Fibroblast of lung (primary cell): ENCODE results near the gene ANKS1A. TPM values are rescaled to one million over a fixed set of nuclear protein-coding genes. Genes with fewer than 3 reads are reported as not detected.
"Not testable (repeated sequence)": the region's sequence is repeated elsewhere in the genome, so short reads cannot be mapped to it uniquely, and the experiment has no call there.

ENCODE experiments used
- DNase-seq, 2 donors: peaks; one replicate each; pipeline versions ENCODE4 v3.0.0 to v3.0.0-alpha.2; 2010; ENCODE audit warnings: low read depth in 2 of 2
- H2AFZ ChIP-seq: 2 replicates; pipeline ENCODE4 v1.5.1; 2012; ENCODE audit warnings: low read length, control low read depth, inconsistent platforms
- H3K27ac ChIP-seq: 2 replicates; pipeline ENCODE4 v1.5.1; 2011; ENCODE audit warnings: low read length, control low read depth; ENCODE audit not compliant: insufficient read depth
- H3K27me3 ChIP-seq: 2 replicates; pipeline ENCODE4 v1.5.1; 2011; ENCODE audit warnings: mild to moderate bottlenecking, low read length; ENCODE audit not compliant: control insufficient read depth, insufficient read depth
- H3K36me3 ChIP-seq: 2 replicates; pipeline ENCODE4 v1.5.1; 2011; ENCODE audit warnings: low read length; ENCODE audit not compliant: control insufficient read depth, insufficient read depth
- H3K4me1 ChIP-seq: 2 replicates; pipeline ENCODE4 v1.5.1; 2011; ENCODE audit warnings: low read length; ENCODE audit not compliant: control insufficient read depth, insufficient read depth; ENCODE audit errors: extremely low read depth
- H3K4me2 ChIP-seq: 2 replicates; pipeline ENCODE4 v1.5.1; 2011; ENCODE audit warnings: low read length, control low read depth; ENCODE audit not compliant: insufficient read depth; ENCODE audit errors: extremely low read depth
- H3K4me3 ChIP-seq, 4 experiments: fragments of 200-600 bp in 1 of 4; sonication (generic) in 1 of 4; replicated peaks in 1 of 4; 2 replicates each; pipeline ENCODE4 v1.5.1; 2011 to 2016; ENCODE audit warnings: low read length in 4 of 4, low read depth in 3 of 4, mild to moderate bottlenecking in 3 of 4, control low read depth in 2 of 4, inconsistent platforms in 1 of 4, mixed read lengths in 1 of 4; ENCODE audit not compliant: insufficient read depth in 1 of 4; ENCODE audit errors: control extremely low read depth in 1 of 4
- H3K79me2 ChIP-seq: 2 replicates; pipeline ENCODE4 v1.5.1; 2012; ENCODE audit warnings: mild to moderate bottlenecking, low read length, inconsistent platforms; ENCODE audit not compliant: control insufficient read depth, insufficient read depth
- H3K9ac ChIP-seq: 2 replicates; pipeline ENCODE4 v1.5.1; 2011; ENCODE audit warnings: mild to moderate bottlenecking, low read length, control low read depth; ENCODE audit not compliant: insufficient read depth
- H3K9me3 ChIP-seq: 2 replicates; pipeline ENCODE4 v1.5.1; 2012; ENCODE audit warnings: low read depth, low read length; ENCODE audit not compliant: control insufficient read depth, insufficient read depth
- H4K20me1 ChIP-seq: 2 replicates; pipeline ENCODE4 v1.5.1; 2011; ENCODE audit warnings: low read length; ENCODE audit not compliant: control insufficient read depth, insufficient read depth; ENCODE audit errors: extremely low read depth
- CTCF ChIP-seq, 2 donors: IDR thresholded peaks in 1 of 2; conservative IDR thresholded peaks in 1 of 2; 1 replicate in 1 of 2; 2 replicates in 1 of 2; pipeline ENCODE4 v1.5.1; 2011 to 2012; ENCODE audit warnings: low read length in 2 of 2, control low read depth in 1 of 2, inconsistent platforms in 1 of 2, low read depth in 1 of 2, mild to moderate bottlenecking in 1 of 2
- EZH2 ChIP-seq: IDR thresholded peaks from 2 replicates; pipeline ENCODE4 v1.5.1; 2012; ENCODE audit warnings: low read length, control low read depth, mild to moderate bottlenecking; ENCODE audit errors: missing control alignments
- polyA plus RNA-seq, 2 donors: library from polyadenylated mRNA; depleted of rRNA in 1 of 2; stranded (reverse) in 1 of 2; unstranded in 1 of 2; fragments of >200 nt; gene quantifications; 2 replicates each; pipeline ENCODE4 v1.2.1, GENCODE V29; 2011 to 2012; ENCODE audit warnings: missing spikeins in 1 of 2
- total RNA-seq: library from RNA; depleted of rRNA; stranded (reverse); fragments of >200 nt; gene quantifications from 2 replicates; pipeline ENCODE4 v1.2.1, GENCODE V29; 2014

Gene ANKS1A
- total and polyA plus RNA-seq, 2 donors (not counting 1 experiment from before 2014, with no cell fraction given), result 3.6 to 7.8 TPM

- Histone ChIP-seq H3K4me2 (no peak overlapping the region), H3K79me2 (no peaks in the 10 kb centered on the region)
Observed at GRCh38 chr6:34877869-34878485, 11.1 kb upstream of the ANKS1A start.

DNA sequence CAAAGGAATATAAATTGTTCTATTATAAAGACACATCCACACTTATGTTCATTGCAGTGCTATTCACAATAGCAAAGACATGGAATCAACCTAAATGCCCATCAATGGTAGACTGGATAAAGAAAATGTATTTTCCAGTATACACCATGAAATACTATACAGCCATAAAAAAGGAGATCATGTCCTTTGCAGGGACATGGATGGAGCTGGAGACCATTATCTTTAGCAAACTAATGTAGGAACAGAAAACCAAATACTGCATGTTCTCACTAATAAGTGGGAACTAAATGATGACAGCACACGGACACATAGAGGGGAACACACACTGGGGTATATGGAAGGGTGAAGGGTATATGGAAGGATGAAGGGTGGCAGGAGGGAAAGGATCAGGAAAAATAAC, 5.0 kb upstream of the ANKS1A start:
- H3K4me2 ChIP-seq, H3K9me3 ChIP-seq, H3K4me3 ChIP-seq, H4K20me1 ChIP-seq, H3K4me1 ChIP-seq, DNase-seq, H3K9ac ChIP-seq, H2AFZ ChIP-seq, H3K27me3 ChIP-seq, H3K27ac ChIP-seq, H3K36me3 ChIP-seq: not testable (repeated sequence)
- H3K79me2 ChIP-seq, result peaks cover 15% of the 10 kb centered on the region

More at GRCh38 chr6:34877869-34878485, 11.1 kb upstream of the ANKS1A start:
- Histone ChIP-seq H3K9ac (no peak overlapping the region), H3K36me3 (peaks cover 5% of the 10 kb centered on the region), H3K4me3 (no peak overlapping the region), H3K9me3 (no peaks in the 10 kb centered on the region), H3K4me1 (no peaks in the 10 kb centered on the region), H3K27ac (no peak overlapping the region), H2AFZ (no peak overlapping the region), H3K27me3 (no peaks in the 10 kb centered on the region), H4K20me1 (no peaks in the 10 kb centered on the region)
- DNase-seq, result no peak
- TF ChIP-seq EZH2 (no peak), CTCF (conservative IDR thresholded peaks at IDR 0.05 in 1 of 2, IDR thresholded peaks at IDR 0.05 in 1 of 2; ENCODE audit: low read depth in 1 of 2, low read length in 2 of 2) (no peak)

- Histone ChIP-seq H3K9me3 (no peaks in the 10 kb centered on the region), H4K20me1 (no peaks in the 10 kb centered on the region), H3K79me2 (peaks cover 15% of the 10 kb centered on the region), H2AFZ (no peak overlapping the region), H3K36me3 (no peaks in the 10 kb centered on the region), H3K4me1 (no peaks in the 10 kb centered on the region), H3K4me2 (no peak overlapping the region), H3K9ac (no peak overlapping the region), H3K27me3 (no peaks in the 10 kb centered on the region), H3K27ac (no peak overlapping the region), H3K4me3 (no peak overlapping the region)
- TF ChIP-seq EZH2 (no peak), CTCF (conservative IDR thresholded peaks at IDR 0.05 in 1 of 2, IDR thresholded peaks at IDR 0.05 in 1 of 2; ENCODE audit: low read depth in 1 of 2, low read length in 2 of 2) (no peak)
- no peak for DNase-seq
Observed at GRCh38 chr6:34884996-34885395, 4.1 kb upstream of the ANKS1A start.

DNA sequence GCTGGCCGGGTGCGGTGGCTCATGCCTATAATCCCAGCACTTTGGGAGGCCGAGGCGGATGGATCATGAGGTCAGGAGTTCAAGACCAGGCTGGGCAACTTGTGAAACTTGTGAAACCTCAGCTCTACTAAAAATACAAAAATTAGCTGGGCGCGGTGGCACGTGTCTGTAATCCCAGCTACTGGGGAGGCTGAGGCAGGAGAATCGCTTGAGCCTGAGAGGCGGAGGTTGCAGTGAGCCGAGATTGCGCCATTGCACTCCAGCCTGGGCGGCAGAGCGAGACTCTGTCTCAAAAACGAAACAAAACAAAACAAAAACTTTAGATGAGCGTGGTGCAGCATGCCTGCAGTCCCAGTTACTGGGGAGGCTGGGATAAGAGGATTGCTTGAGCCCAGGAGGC, 3.2 kb upstream of the ANKS1A start:
- not testable (repeated sequence) for H4K20me1 ChIP-seq, H3K4me1 ChIP-seq, H3K9me3 ChIP-seq, H3K4me2 ChIP-seq, H3K9ac ChIP-seq, H3K27me3 ChIP-seq, H3K4me3 ChIP-seq, DNase-seq, H3K27ac ChIP-seq, H2AFZ ChIP-seq, H3K36me3 ChIP-seq
- H3K79me2 ChIP-seq, result peaks cover 15% of the 10 kb centered on the region
